Uterus (tissue), 4 donors: Measurements from ENCODE around the gene PACRG. TPM values are rescaled to one million over a fixed set of nuclear protein-coding genes. Genes with fewer than 3 reads are reported as not detected.

Experiments
- DNase-seq, 2 donors: peaks; one replicate each; pipeline ENCODE4 v3.0.0-alpha.2; 2019 to 2020
- H3K27ac ChIP-seq, 2 donors: fragments of 200-600 bp; sonication (generic); 1 replicate in 1 of 2; 2 replicates in 1 of 2; pipeline ENCODE4 v1.5.1; 2016 to 2018
- H3K27me3 ChIP-seq, 2 donors: fragments of 200-600 bp; sonication (generic); one replicate each; pipeline ENCODE4 v1.5.1; 2018 to 2019; ENCODE audit warnings: control low read depth in 1 of 2
- H3K36me3 ChIP-seq, 2 donors: fragments of 200-600 bp; sonication (generic); one replicate each; pipeline ENCODE4 v1.5.1; 2019; ENCODE audit warnings: control low read depth in 1 of 2
- H3K4me1 ChIP-seq, 2 donors: fragments of 200-600 bp; sonication (generic); one replicate each; pipeline ENCODE4 v1.5.1; 2018 to 2019; ENCODE audit warnings: control low read depth in 1 of 2
- H3K4me3 ChIP-seq, 2 donors: fragments of 200-600 bp; sonication (generic); 1 replicate in 1 of 2; 2 replicates in 1 of 2; pipeline ENCODE4 v1.5.1; 2018 to 2019; ENCODE audit warnings: mild to moderate bottlenecking in 1 of 2
- H3K9me3 ChIP-seq, 2 donors: fragments of 200-600 bp; sonication (generic); one replicate each; pipeline ENCODE4 v1.5.1; 2019; ENCODE audit warnings: control low read depth in 1 of 2
- CTCF ChIP-seq, 4 experiments: fragments of 200-600 bp in 2 of 4; fragments of 450-650 bp in 2 of 4; sonication (generic) in 2 of 4; IDR thresholded peaks; one replicate each; pipeline ENCODE4 v1.5.1; 2016 to 2019; ENCODE audit warnings: antibody characterized with exemption in 4 of 4, mild to moderate bottlenecking in 2 of 4, moderate library complexity in 1 of 4
- POLR2A ChIP-seq, 2 donors: fragments of 450-650 bp; IDR thresholded peaks; one replicate each; pipeline ENCODE4 v1.6.1; 2016; ENCODE audit warnings: antibody characterized with exemption in 2 of 2, mild to moderate bottlenecking in 1 of 2, moderate library complexity in 1 of 2
- intact Hi-C: fragments of 100-400 bp; cut with DNase I; formaldehyde crosslinking; loops from one replicate; pipeline ENCODE4 v1.15.1; 2023; ENCODE audit warnings: low total_unique reads
- total RNA-seq, 4 donors: library from RNA; depleted of rRNA in 3 of 4; stranded (reverse); fragments of >200 nt in 3 of 4; gene quantifications; one replicate each; pipeline versions ENCODE4 v1.1.0 to v1.2.4, GENCODE V29; 2014 to 2023
- donor health status: DM: yes; HTN: yes; CAD: no.

PACRG gene
- total RNA-seq, 4 donors from 2014 or later, result 4.6 to 12.3 (median 7.5) TPM

- no peak overlapping the region for H3K27ac ChIP-seq
- H3K36me3 ChIP-seq, result no peaks in the 10 kb centered on the region
- H3K4me1 ChIP-seq, result no peaks in the 10 kb centered on the region
- TF ChIP-seq CTCF (IDR thresholded peaks at IDR 0.05), result no peak
- no peak for TF ChIP-seq POLR2A (IDR thresholded peaks at IDR 0.05)
- H3K9me3 ChIP-seq, result no peaks in the 10 kb centered on the region
- no peak for DNase-seq
- intact Hi-C loops, result no loop called here
- H3K4me3 ChIP-seq, result no peak overlapping the region
- no peaks in the 10 kb centered on the region for H3K27me3 ChIP-seq
These were observed 446.0 kb downstream of the PACRG start for GRCh38 chr6:163173741-163174140.

- no peaks in the 10 kb centered on the region for H3K4me1 ChIP-seq
- H3K4me3 ChIP-seq, result no peak overlapping the region
- intact Hi-C loops, result no loop called here
- H3K27me3 ChIP-seq, result no peaks in the 10 kb centered on the region
- H3K27ac ChIP-seq, result no peak overlapping the region
- DNase-seq, result no peak
- H3K36me3 ChIP-seq, result no peaks in the 10 kb centered on the region
- TF ChIP-seq POLR2A (IDR thresholded peaks at IDR 0.05) (no peak), CTCF (IDR thresholded peaks at IDR 0.05) (no peak)
- no peaks in the 10 kb centered on the region for H3K9me3 ChIP-seq
These were observed 447.5 kb downstream of the PACRG start for GRCh38 chr6:163175301-163175700.

- intact Hi-C loops, result no loop called here
These were observed 448.3 kb downstream of the PACRG start for GRCh38 chr6:163176097-163176496.

GRCh38 chr6:163177007-163177406 is 449.2 kb downstream of the PACRG start:
- Histone ChIP-seq H3K36me3 (no peaks in the 10 kb centered on the region), H3K9me3 (no peaks in the 10 kb centered on the region), H3K27me3 (no peaks in the 10 kb centered on the region), H3K4me1 (no peaks in the 10 kb centered on the region), H3K27ac (no peak overlapping the region), H3K4me3 (no peak overlapping the region)
- TF ChIP-seq CTCF (IDR thresholded peaks at IDR 0.05), result no peak
- no peak for TF ChIP-seq POLR2A (IDR thresholded peaks at IDR 0.05)
- intact Hi-C loops, result no loop called here
- no peak for DNase-seq

More at GRCh38 chr6:163176097-163176496, 448.3 kb downstream of the PACRG start:
- DNase-seq, result no peak
- no peaks in the 10 kb centered on the region for H3K36me3 ChIP-seq
- H3K4me1 ChIP-seq, result no peaks in the 10 kb centered on the region
- H3K4me3 ChIP-seq, result no peak overlapping the region
- H3K9me3 ChIP-seq, result no peaks in the 10 kb centered on the region
- no peak overlapping the region for H3K27ac ChIP-seq
- no peaks in the 10 kb centered on the region for H3K27me3 ChIP-seq
- TF ChIP-seq POLR2A (IDR thresholded peaks at IDR 0.05), result no peak
- TF ChIP-seq CTCF (IDR thresholded peaks at IDR 0.05), result no peak

- intact Hi-C loops, result no loop called here
- H3K4me1 ChIP-seq, result no peaks in the 10 kb centered on the region
- DNase-seq, result no peak
- no peaks in the 10 kb centered on the region for H3K36me3 ChIP-seq
- H3K27me3 ChIP-seq, result no peaks in the 10 kb centered on the region
- no peak overlapping the region for H3K4me3 ChIP-seq
- TF ChIP-seq CTCF (IDR thresholded peaks at IDR 0.05) (no peak), POLR2A (IDR thresholded peaks at IDR 0.05) (no peak)
- no peaks in the 10 kb centered on the region for H3K9me3 ChIP-seq
- H3K27ac ChIP-seq, result no peak overlapping the region
These were observed 450.2 kb downstream of the PACRG start for GRCh38 chr6:163177892-163178420.
